Transverse colon (tissue), 3 donors: ENCODE data around the gene ATRIP.

Source experiments
- EP300 ChIP-seq: sonication (generic); formaldehyde crosslinking; IDR thresholded peaks from one replicate; pipeline ENCODE4 v1.6.1; 2017; ENCODE audit warnings: antibody characterized with exemption, low read depth
- POLR2A ChIP-seq: fragments of 450-650 bp; IDR thresholded peaks from one replicate; pipeline ENCODE4 v1.6.1; 2016; ENCODE audit warnings: antibody characterized with exemption, mild to moderate bottlenecking, moderate library complexity
- TF ChIP-seq, protein P1 (sequence below), 5 experiments: fragments of 200-600 bp in 3 of 5; fragments of 450-650 bp in 2 of 5; sonication (generic) in 3 of 5; IDR thresholded peaks; 1 replicate in 2 of 5; 2 replicates in 3 of 5; pipeline ENCODE4 v1.5.1; 2016 to 2017; ENCODE audit warnings: antibody characterized with exemption in 5 of 5, inconsistent platforms in 3 of 5, mild to moderate bottlenecking in 2 of 5, moderate library complexity in 1 of 5

DNA sequence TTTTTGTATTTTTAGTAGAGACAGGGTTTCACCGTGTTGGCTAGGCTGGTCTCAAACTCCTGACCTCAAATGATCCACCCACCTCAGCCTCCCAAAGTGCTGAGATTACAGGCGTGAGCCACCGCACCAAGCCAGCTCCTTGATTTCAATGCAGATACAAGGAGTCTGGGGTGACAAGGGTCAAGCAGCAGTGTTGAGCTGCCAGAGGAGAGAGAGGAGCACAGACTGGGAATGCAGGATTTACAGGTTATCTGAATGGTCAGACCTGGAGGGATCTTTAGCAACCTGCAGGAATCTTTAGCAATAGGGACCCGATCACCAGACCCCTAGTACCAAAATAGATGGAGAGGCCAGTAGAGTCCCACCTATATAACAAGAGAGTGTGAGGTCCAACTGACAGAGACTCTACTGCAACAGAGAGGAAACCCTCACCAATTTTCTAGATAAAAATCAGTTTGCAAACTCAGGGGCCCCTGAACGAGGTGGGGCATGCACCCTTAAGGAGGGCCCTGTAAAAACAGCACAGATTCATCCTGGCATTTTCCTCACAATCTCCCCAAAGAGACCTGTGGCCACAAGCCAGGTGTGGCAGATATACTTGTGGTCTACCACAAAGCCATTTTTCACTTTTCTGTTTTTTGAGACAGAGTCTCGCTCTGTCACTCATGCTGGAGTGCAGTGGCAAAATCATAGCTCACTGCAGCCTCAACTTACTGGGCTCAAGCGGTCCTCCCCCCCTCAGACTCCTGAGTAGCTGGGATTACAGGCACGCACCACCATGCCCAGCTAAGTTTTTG, 68.1 kb downstream of the ATRIP start:
- TF ChIP-seq, protein P1, sequence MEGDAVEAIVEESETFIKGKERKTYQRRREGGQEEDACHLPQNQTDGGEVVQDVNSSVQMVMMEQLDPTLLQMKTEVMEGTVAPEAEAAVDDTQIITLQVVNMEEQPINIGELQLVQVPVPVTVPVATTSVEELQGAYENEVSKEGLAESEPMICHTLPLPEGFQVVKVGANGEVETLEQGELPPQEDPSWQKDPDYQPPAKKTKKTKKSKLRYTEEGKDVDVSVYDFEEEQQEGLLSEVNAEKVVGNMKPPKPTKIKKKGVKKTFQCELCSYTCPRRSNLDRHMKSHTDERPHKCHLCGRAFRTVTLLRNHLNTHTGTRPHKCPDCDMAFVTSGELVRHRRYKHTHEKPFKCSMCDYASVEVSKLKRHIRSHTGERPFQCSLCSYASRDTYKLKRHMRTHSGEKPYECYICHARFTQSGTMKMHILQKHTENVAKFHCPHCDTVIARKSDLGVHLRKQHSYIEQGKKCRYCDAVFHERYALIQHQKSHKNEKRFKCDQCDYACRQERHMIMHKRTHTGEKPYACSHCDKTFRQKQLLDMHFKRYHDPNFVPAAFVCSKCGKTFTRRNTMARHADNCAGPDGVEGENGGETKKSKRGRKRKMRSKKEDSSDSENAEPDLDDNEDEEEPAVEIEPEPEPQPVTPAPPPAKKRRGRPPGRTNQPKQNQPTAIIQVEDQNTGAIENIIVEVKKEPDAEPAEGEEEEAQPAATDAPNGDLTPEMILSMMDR (IDR thresholded peaks at IDR 0.05), result no peak
- TF ChIP-seq POLR2A (no peak), EP300 (no peak)
